K562 (cell line): ENCODE data around the gene SLC27A6. TPM values are rescaled to one million over a fixed set of nuclear protein-coding genes. Genes with fewer than 3 reads are reported as not detected.

Experiments
- ATAC-seq: fragments of 200-7000 bp; cut with Tn5 transposase; 3 replicates; pipeline ENCODE4 v1.9.1; 2020; ENCODE audit warnings: moderate library complexity
- BruUV-seq: library from RNA; stranded (reverse); fragments of 400-500 nt; replicated peaks from 2 replicates; lab custom pipeline; 2021; lab: Mats Ljungman, UMichigan
- CTCF ChIA-PET: fragments of 300-600 bp; formaldehyde crosslinking; extraction: SDS; loops from one replicate; lab custom pipeline; 2021; ENCODE audit warnings: low intra/inter-chr PET ratio; lab: Yijun Ruan, JAX
- POLR2A ChIA-PET: fragments of 300-600, 350-650 bp; sonication (Branson Sonifier 250); formaldehyde crosslinking; extraction: SDS; loops from one replicate; lab custom pipeline; 2021; ENCODE audit warnings: antibody characterized with exemption, inconsistent platforms; lab: Yijun Ruan, JAX
- DNase-seq, 4 experiments: peaks; one replicate each; pipeline versions ENCODE4 v3.0.0 to v3.0.0-alpha.2; 2011 to 2018; ENCODE audit warnings: low spot score in 3 of 4, mixed read lengths in 3 of 4; ENCODE audit errors: extremely low read depth in 1 of 4
- FAIRE-seq: peaks from 2 replicates; lab custom pipeline; 2011; peaks lifted over from hg19 to GRCh38; lab: Jason Lieb, UNC
- H2AFZ ChIP-seq: 2 replicates; pipeline ENCODE4 v1.6.0; 2011; ENCODE audit warnings: low read depth, low read length, control low read depth, inconsistent platforms
- H3K27ac ChIP-seq: fragments of 200-600 bp; 3 replicates; pipeline ENCODE4 v1.8.0; 2011; ENCODE audit warnings: low read depth, mild to moderate bottlenecking, control low read depth, inconsistent platforms, low read length, moderate library complexity, mixed read lengths; ENCODE audit errors: extremely low read depth
- H3K27me3 ChIP-seq, 2 experiments: fragments of 300-600 bp in 1 of 2; 2 replicates in 1 of 2; 3 replicates in 1 of 2; pipeline versions ENCODE4 v1.6.0 to v1.8.0; 2011; ENCODE audit warnings: inconsistent platforms in 2 of 2, low read length in 2 of 2, mild to moderate bottlenecking in 1 of 2, mixed read lengths in 1 of 2, moderate library complexity in 1 of 2; ENCODE audit not compliant: control insufficient read depth in 2 of 2, insufficient read depth in 2 of 2
- H3K36me3 ChIP-seq: fragments of 300-600 bp; 3 replicates; pipeline ENCODE4 v1.8.0; 2011; ENCODE audit warnings: mild to moderate bottlenecking, low read length, inconsistent platforms; ENCODE audit not compliant: control insufficient read depth, insufficient read depth
- H3K4me1 ChIP-seq, 2 experiments: fragments of 200-600 bp in 1 of 2; replicated peaks in 1 of 2; 2 replicates in 1 of 2; 3 replicates in 1 of 2; pipeline versions ENCODE4 v1.5.1 to v1.8.0; 2011; ENCODE audit warnings: inconsistent platforms in 2 of 2, low read length in 2 of 2, mild to moderate bottlenecking in 1 of 2, mixed read lengths in 1 of 2, moderate library complexity in 1 of 2; ENCODE audit not compliant: control insufficient read depth in 2 of 2, insufficient read depth in 2 of 2
- H3K4me2 ChIP-seq: 2 replicates; pipeline ENCODE4 v1.6.1; 2011; ENCODE audit warnings: low read length, control low read depth, inconsistent platforms, mixed read lengths; ENCODE audit not compliant: insufficient read depth
- H3K4me3 ChIP-seq: fragments of 200-600 bp; sonication (generic), shearing (Covaris generic); 2 replicates; pipeline ENCODE4 v1.5.1; 2016; ENCODE audit warnings: control low read depth, inconsistent platforms
- H3K79me2 ChIP-seq: fragments of 200-600 bp; 3 replicates; pipeline ENCODE4 v1.8.0; 2011; ENCODE audit warnings: low read length, inconsistent platforms; ENCODE audit not compliant: control insufficient read depth, insufficient read depth
- H3K9ac ChIP-seq, 2 experiments: 2 replicates each; pipeline versions ENCODE4 v1.6.0 to v1.6.1; 2011; ENCODE audit warnings: low read depth in 2 of 2, low read length in 2 of 2, control low read depth in 1 of 2, inconsistent platforms in 1 of 2, mild to moderate bottlenecking in 1 of 2, mixed read lengths in 1 of 2; ENCODE audit not compliant: insufficient read depth in 1 of 2
- H3K9me1 ChIP-seq: one replicate; pipeline ENCODE4 v1.6.0; 2011; ENCODE audit warnings: inconsistent platforms, mild to moderate bottlenecking, low read length, moderate library complexity; ENCODE audit not compliant: control insufficient read depth, insufficient read depth
- H3K9me3 ChIP-seq: replicated peaks from 2 replicates; pipeline ENCODE4 v1.5.1; 2011; ENCODE audit warnings: low read depth, low read length, inconsistent platforms; ENCODE audit not compliant: control insufficient read depth, insufficient read depth
- H4K20me1 ChIP-seq: replicated peaks from 2 replicates; pipeline ENCODE4 v1.6.1; 2011; ENCODE audit warnings: low read length, inconsistent platforms, mixed read lengths; ENCODE audit not compliant: control insufficient read depth, insufficient read depth
- CHCHD3 ChIP-seq: fragments of 250-450 bp; sonication (Bioruptor Pico); IDR thresholded peaks from 2 replicates; pipeline ENCODE4 v2.1.2; 2022; ENCODE audit warnings: mild to moderate bottlenecking
- SP1 ChIP-seq: sonication (generic); formaldehyde crosslinking; IDR thresholded peaks from 2 replicates; pipeline ENCODE4 v1.8.1; 2022; ENCODE audit warnings: mild to moderate bottlenecking, missing genetic modification reagents
- SPI1 ChIP-seq: IDR thresholded peaks from 2 replicates; pipeline ENCODE4 v1.6.1; 2011; ENCODE audit warnings: low read depth, low read length, control low read depth, borderline replicate concordance
- ZC3H8 ChIP-seq: fragments of 450-650 bp; IDR thresholded peaks from 2 replicates; pipeline ENCODE4 v1.6.1; 2017
- WGBS: fragments of 100-300 bp; shearing (Covaris generic); methylation state at CpG from one replicate; pipeline ENCODE4 v1.1.6; 2016; ENCODE audit warnings: low coverage, mixed read lengths; ENCODE audit not compliant: insufficient coverage; ENCODE audit errors: missing lambda C conversion rate; 5-methylcytosine and 5-hydroxymethylcytosine counted together
- in situ Hi-C: fragments of 300-500 bp; cut with MboI; formaldehyde crosslinking; loops from 4 replicates; pipeline ENCODE4 v1.15.0; 2018; ENCODE audit warnings: inconsistent platforms, mixed read lengths
- intact Hi-C: fragments of 100-400 bp; cut with micrococcal nuclease; formaldehyde crosslinking; loops from 2 replicates; pipeline ENCODE4 v1.14.2; 2022
- polyA plus RNA-seq, 8 experiments: library from polyadenylated mRNA; depleted of rRNA in 4 of 8; stranded (reverse) in 5 of 8; unstranded in 3 of 8; fragments of >200 nt; fragmentation: Nextera tagmentation in 2 of 8; fragmentation: Illumina TruSeq in 1 of 8; extraction: Ambion mirVana in 2 of 8; extraction: Trizol in 1 of 8; gene quantifications; 2 replicates each; pipeline versions ENCODE4 v1.2.1 to v1.2.3, GENCODE V29; 2011 to 2014; ENCODE audit warnings: inconsistent platforms in 1 of 8, missing spikeins in 1 of 8
- total RNA-seq, 7 experiments: library from RNA; depleted of rRNA in 6 of 7; stranded (reverse); fragments of >200 nt in 6 of 7; fragmentation: Illumina TruSeq in 2 of 7; extraction: Trizol in 2 of 7; gene quantifications; 2 replicates each; pipeline versions ENCODE4 v1.2.1 to v1.2.3, GENCODE V29; 2011 to 2021; ENCODE audit warnings: low replicate concordance in 1 of 7

Gene SLC27A6
- total and polyA plus RNA-seq, 9 of the 15 experiments (the other 6 are each of a cell fraction or from before 2014, with no cell fraction given), result 0.56 to 1.9 (median 1.2) TPM

DNA sequence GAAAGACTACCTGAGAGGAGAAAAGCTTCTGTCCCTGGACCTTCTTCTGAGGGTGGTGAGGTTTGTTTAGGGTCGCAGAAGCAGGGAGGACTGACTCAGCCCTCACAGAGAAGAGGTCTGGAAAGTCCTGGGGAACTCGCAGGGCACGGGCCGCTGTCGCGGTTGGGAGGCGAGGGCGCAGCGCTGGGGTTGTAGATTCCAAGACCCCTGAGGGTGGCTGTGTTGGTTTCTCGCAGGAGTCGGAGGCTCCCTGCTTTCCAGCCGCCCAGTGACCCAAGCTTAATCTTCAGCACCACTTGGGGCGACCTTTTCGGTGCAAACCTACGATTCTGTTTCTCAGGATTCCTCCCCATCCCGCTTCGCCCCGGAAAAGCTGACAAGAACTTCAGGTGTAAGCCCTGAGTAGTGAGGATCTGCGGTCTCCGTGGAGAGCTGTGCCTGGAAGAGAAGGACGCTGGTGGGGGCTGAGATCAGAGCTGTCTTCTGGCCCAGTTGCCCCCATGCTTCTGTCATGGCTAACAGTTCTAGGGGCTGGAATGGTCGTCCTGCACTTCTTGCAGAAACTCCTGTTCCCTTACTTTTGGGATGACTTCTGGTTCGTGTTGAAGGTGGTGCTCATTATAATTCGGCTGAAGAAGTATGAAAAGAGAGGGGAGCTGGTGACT, 482 bp downstream of the SLC27A6 start:
- Histone ChIP-seq H3K4me2 (peak overlapping the region; percentile 78), H3K9me1 (no peaks in the 10 kb centered on the region), H3K79me2 (no peaks in the 10 kb centered on the region), H2AFZ (peak overlapping the region; percentile 81), H3K9me3 (no peaks in the 10 kb centered on the region), H3K4me3 (peak overlapping the region; percentile 45), H3K36me3 (no peaks in the 10 kb centered on the region), H3K4me1 (peaks cover 0 to 11% of the 10 kb centered on the region in 2 experiments; a peak in 2 of 5 replicates), H3K9ac (peak overlapping the region in 1 of 2 experiments; percentile 79; a peak in 3 of 4 replicates)
- ATAC-seq, result peak; percentile 40
- in situ Hi-C loops (no loop called here), intact Hi-C loops (no loop called here)
- CTCF ChIA-PET, result no interaction called here
- peak in 2 of 4 experiments; percentile 4 to 30 for DNase-seq
- 10% methylated on average over 21 of the region's 24 CpGs for WGBS
- no peak for FAIRE-seq
- POLR2A ChIA-PET, result no interaction called here
- TF ChIP-seq SP1 (CRISPR knock-in tag), result 0 out of 2 replicates have a peak, but pooled peaks have one; percentile 4
- TF ChIP-seq ZC3H8, result no peak
- TF ChIP-seq, all 486 proteins: peak for 1
- BruUV-seq, result TSS peak; percentile 60
- H4K20me1 ChIP-seq, result no peaks in the 10 kb centered on the region
- H3K27me3 ChIP-seq, result peaks cover 0 to 13% of the 10 kb centered on the region in 2 experiments; a peak in 2 of 5 replicates
- no peak overlapping the region for H3K27ac ChIP-seq

DNA sequence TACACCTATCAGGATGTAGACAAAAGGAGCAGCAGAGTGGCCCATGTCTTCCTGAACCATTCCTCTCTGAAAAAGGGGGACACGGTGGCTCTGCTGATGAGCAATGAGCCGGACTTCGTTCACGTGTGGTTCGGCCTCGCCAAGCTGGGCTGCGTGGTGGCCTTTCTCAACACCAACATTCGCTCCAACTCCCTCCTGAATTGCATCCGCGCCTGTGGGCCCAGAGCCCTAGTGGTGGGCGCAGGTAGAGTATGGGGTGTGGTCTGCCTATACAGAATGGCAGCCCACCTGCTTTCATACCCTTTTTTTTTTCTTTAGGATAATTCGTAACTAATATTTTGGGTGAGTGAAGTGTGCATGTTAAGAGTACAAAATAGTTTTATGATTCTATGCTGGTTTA, 1.1 kb downstream of the SLC27A6 start:
- WGBS, result 13% methylated on average over 12 of the region's 12 CpGs
- peaks cover 0 to 13% of the 10 kb centered on the region in 2 experiments; a peak in 2 of 5 replicates for H3K27me3 ChIP-seq
- intact Hi-C loops, result no loop called here
- H3K9me3 ChIP-seq, result no peaks in the 10 kb centered on the region
- peak overlapping the region; percentile 10; the same call in 1 of the 2 replicates for H3K4me2 ChIP-seq
- H3K4me3 ChIP-seq, result no peak overlapping the region
- in situ Hi-C loops, result no loop called here
- H2AFZ ChIP-seq, result no peak overlapping the region
- peaks cover 0 to 11% of the 10 kb centered on the region in 2 experiments; a peak in 2 of 5 replicates for H3K4me1 ChIP-seq
- H3K9me1 ChIP-seq, result no peaks in the 10 kb centered on the region
- ChIA-PET POLR2A (no interaction called here), CTCF (no interaction called here)
- ATAC-seq (peak; percentile 53), FAIRE-seq (no peak), DNase-seq (peak in 3 of 4 experiments; percentile 4 to 17 (median 14))
- H3K79me2 ChIP-seq, result no peaks in the 10 kb centered on the region
- no peak overlapping the region for H3K27ac ChIP-seq
- H3K36me3 ChIP-seq, result no peaks in the 10 kb centered on the region
- H4K20me1 ChIP-seq, result no peaks in the 10 kb centered on the region
- BruUV-seq, result no TSS peak
- no peak overlapping the region for H3K9ac ChIP-seq
- TF ChIP-seq CHCHD3 (CRISPR knock-in tag) (no peak), SPI1 (no peak)
